HS-27A (cell line): Measurements from ENCODE around the gene KRTAP4-3.
"Not testable (repeated sequence)": the region's sequence is repeated elsewhere in the genome, so short reads cannot be mapped to it uniquely, and the experiment has no call there.

Experiments
- DNase-seq: peaks from one replicate; pipeline ENCODE4 v3.0.0-alpha.2; 2012; ENCODE audit warnings: low read depth, missing footprints

The KRTAP4-3 gene

DNA sequence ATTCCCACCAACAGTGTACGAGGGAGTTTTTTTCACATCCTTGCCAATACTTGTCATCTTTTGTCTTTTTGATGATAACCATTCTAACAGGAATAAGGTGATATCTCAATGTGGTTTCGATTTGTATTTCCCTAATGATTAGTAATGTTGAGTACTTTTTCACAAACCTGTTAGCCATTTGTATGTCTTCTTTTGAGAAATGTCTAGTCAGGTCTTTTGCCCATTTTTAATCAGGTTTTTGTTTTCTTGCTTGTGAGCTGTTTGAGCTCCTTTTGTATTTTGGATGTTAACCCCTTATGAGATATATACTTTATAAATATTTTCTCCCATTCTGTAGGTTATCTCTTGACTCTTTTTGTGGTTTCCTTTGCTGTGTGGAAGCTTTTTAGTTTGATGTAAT, 16.5 kb downstream of the KRTAP4-3 start:
- DNase-seq: no peak

DNA sequence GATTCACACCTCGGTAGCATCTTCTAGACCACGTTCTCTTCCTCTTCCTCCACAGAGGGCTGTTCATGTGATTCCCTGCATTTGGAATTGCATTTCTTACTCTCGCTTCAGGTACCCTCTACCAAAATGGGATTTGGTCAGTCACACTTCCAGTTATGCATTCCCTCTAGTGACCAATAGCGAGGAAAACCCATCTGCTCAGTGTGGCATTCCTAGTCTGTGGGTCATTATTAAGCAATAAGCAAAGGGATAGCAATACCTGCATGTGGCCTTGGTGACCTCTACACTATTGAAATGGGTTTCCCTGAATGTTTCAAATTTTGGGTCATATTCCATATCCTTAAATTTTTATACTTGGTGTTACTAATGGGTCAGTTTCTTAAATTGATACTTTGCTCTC, 18.0 kb downstream of the KRTAP4-3 start:
- DNase-seq: no peak

DNA sequence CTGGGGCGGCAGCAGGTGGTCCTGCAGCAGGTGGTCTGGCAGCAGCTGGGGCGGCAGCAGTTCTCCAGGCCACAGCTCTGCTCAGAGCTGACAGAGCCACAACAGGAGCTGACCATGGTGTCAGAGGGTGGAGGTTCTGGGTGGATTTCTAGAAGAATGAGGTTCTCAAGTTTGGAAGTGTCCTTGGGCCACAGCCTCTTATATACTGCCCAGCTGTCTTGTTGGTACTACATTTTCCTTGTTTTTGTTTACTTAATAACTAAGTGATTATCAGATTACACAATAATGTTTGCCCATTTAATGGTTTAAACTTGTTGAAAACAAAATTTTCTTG, 18.4 kb downstream of the KRTAP4-3 start, which contains the start of gene KRTAP4-5:
KRTAP4-5 (minus strand) TSS at position 174 of the 334 bp plus-strand sequence; CDS start at position 116, 58 bp downstream.
- no peak for DNase-seq

DNA sequence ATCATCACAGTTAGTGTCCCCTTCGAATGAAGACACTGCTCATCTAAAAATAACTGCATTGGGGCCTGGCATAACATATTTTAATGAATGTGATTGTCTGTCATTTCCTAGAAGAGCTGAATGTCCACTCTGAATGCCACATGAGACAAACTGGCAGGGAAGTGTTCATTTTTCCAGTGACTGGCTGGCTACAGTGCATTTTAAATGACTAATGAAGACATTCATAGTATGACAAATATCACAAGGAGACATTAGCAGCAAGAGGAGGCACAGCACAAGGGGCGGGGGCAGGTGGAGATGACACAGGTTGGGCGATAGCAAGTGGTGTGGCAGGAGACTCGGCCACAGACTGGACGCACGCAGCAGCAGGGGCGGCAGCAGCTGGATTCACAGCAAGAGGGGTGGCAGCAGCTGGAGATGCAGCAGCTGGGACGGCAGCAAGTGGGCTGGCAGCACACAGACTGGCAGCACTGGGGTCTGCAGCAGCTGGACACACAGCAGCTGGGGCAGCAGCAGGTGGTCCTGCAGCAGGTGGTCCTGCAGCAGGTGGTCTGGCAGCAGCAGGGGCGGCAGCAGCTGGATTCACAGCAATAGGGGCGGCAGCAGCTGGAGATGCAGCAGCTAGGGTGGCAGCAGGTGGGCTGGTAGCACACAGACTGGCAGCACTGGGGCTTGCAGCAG, 18.9 kb downstream of the KRTAP4-3 start:
- not testable (repeated sequence) for DNase-seq

DNA sequence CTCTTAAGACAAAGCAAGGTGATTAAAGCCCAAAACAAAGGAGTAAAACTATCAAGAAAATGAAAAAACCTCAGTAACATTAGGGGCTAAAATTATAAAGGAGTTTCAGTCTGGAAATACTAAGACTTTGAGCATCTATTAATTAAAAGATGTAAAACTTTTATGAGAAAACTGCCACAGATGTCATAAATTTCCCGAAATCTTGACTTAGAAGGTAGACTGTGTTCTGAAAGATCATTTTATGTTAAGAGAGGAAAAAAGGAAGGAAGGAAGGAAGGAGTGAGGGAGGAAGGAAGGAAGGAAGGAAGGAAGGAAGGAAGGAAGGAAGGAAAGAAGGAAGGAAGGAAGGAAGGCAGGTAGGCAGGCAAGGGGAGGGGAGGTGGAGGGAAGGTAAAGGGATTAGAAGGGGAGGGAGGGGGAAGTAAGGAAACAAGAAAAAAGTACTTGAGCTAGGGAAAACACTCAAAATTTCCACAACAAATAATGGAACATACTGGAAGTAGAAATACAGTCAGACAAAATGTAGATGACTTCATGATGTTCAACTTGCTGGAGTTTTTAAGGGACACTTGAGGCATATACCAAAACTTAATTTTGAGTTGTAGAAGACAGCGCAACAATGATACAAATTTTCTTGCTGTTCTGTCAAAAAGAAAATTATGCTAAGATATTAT, 20.4 kb downstream of the KRTAP4-3 start:
- DNase-seq: no peak

DNA sequence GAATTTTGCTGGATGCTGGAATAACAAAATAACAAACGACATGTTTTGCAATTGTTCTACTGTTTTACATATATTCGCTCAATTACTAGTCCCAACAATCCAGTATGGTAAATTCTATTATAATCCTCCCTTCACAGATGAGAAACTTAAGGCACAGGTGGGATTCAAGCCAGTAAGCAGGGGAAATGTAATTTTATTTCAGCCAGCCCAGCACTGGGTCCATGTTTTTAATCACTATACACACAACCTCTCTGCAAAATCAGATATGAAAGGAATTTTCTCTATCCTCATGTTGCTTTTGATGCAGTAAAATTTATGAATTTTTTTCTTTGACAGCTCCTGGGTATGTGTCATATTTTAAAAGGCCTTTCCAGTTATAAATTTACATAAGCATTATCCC, 22.8 kb downstream of the KRTAP4-3 start:
- DNase-seq: no peak

DNA sequence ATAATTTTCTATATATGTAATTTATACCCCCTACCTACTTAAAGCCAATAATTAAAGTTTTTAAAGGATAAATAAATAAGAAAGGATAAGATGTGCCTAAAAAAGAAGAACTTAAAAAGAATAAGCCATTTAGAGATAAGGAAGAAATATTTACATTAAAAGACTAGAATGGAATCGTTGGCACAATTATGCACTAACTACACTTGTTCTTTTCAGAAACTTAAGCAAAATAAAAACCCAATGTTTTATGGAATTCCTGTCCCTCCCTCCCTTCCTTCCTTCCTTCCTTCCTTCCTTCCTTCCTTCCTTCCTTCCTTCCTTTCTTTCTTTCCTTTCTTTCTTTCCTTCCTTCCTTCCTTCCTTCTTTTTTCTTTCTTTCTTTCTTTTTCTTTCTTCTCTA, 23.2 kb downstream of the KRTAP4-3 start:
- DNase-seq: no peak

DNA sequence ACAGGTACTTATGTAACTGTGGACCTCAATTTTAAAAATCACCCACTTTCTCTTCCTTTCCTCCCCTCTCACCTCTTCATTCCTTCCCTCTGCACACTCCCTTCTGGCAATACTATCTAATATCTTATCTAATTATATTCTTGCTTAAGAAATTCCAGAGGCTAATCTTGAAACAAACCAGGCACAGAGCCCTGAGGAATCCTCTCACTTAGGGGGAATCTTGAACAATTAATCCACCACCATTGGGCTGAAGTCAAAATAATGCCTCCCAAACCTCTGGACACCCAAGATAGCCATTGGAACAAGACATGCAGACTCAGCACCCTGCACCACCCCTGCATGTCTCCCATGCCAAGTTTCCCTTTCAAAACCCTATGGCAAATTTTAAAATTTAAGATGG, 26.7 kb downstream of the KRTAP4-3 start:
- DNase-seq: no peak

DNA sequence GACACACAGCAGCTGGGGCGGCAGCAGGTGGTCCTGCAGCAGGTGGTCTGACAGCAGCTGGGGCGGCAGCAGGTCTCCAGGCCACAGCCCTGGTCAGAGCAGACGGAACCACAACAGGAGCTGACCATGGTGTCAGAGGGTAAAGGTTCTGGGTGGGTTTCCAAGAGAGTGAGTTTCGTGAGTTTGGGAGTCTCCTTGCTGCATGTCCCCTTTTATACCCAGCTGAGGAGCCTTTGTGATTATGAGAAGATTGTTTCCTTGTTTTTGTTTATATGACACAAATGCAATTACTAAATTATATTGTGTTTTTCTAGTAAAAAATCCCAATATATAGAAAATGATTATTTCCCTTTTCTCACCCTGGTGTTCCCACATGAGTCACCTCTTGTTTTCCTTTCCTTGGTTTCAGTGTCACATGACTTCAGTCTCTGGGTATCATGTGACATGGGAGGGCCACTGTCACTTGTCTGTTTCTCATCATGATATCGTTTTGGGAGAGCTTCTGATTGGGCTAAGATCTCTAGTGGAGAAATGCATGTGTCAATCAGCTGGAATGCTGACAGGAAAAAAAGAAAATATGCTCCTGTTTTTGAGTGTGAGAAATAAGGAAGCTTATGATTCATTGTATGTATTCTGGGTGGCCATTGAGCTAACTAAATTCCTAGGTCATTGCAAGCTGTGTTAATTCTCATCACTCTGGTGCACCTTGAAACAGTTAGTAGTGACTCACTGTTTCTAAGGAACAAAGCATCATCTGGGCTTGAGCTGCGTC, 27.5 kb downstream of the KRTAP4-3 start, which contains the start of gene KRTAP4-6:
KRTAP4-6 (minus strand) TSS at position 185 of the 772 bp plus-strand sequence; CDS start at position 128, 57 bp downstream.
- DNase-seq: peak; percentile 64

DNA sequence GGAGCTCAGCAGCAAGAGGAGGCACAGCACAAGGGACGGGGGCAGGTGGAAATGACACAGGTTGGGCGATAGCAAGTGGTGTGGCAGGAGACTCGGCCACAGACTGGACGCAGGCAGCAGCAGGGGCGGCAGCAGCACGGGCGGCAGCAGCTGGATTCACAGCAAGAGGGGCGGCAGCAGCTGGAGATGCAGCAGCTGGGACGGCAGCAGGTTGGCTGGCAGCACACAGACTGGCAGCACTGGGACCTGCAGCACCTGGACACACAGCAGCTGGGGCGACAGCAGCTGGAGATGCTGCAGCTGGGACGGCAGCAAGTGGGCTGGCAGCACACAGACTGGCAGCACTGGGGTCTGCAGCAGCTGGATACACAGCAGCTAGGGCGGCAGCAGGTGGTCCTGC, 28.2 kb downstream of the KRTAP4-3 start:
- DNase-seq: not testable (repeated sequence)

DNA sequence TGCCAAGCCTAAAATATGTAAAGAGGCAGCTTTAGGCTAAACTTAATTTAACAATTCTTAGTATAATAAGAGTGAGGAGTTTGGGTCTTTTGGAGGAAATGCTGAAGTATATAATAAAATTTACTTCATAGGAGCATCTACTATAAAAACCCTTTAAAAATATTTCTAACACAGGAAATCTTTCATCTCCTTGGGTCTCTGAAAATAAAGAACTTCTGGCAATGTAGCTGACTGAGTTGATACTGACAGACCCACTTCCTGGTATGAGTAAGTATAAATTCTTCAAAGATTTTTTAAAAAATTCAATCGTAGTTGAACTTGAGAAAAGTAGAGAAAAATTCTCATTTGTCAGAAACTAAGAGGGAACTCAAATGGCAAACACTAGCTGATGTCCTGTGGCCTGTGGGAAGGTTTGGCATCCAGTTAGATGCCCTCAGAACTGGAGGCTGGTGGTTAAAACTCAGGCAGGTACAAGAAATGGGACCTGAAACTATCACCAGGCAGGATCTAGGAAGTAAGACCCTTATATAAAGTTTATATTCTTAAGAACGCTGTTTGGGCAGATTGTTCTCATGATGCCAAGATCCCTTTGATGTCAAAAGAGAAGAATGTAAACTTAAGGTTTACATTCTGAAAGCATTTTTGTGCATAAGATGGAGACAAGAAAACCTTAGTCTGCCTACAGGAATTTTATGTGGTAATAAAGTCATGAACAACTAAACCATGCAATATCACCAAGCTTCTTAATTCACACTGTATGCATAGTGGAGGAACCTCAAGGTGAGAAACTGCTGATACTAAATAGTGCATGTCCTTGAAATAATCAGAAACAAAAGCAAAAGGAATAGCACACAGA, 33.9 kb downstream of the KRTAP4-3 start:
- DNase-seq: no peak

DNA sequence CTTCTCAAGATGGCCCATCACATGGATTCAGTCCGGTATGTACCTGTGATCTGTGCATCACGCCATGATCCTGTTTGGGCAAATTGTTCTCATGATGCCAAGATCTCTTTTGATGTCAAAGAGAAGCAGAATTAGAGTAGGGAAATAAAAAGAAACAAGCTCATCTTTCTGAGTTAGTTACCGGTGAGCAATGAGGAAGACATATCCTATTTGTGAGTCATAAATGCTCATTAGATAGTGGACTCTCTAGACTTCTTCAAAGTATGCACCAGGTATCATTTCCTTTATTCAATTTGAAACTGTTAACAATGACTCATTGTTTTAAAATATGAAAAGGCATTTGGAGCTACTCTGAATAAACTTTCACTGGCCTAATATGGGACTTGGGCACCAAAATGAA, 36.0 kb downstream of the KRTAP4-3 start:
- no peak for DNase-seq

DNA sequence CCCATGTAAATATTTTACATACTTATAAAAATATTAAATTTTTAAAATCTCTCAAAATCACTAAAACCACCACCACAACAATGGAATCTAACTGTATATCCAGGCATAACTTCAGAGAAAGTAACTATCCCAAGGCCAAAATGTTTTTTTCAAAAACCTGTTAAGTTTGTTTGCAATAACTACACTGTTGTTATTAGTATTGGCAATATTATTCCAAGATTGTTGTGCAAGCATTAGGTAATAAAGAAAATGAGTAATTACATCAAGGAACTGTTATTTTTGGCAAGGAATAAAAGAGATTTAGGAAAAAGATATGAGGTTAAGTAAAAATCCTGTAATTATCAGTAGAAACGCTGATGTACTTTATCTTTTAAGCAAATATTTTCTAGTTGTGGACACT, 40.6 kb downstream of the KRTAP4-3 start:
- DNase-seq: no peak

DNA sequence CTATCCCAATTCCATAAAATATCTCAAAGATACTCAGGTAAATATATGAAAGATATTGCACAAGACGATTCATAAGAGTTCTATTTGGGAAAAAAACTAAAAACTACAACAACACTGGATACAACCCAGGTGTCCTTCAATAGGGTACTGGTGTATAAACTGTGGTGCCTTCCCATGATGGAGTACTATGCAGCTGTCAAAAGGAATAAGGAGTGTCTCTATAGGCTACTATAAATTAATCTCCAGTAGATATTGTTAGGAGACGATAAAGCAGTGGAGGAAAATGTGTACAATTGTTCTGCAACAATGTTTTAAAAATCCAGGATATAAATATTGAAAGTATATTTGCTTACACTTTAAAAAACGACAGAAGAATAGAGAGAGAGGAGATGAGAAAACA, 41.6 kb downstream of the KRTAP4-3 start:
- no peak for DNase-seq

DNA sequence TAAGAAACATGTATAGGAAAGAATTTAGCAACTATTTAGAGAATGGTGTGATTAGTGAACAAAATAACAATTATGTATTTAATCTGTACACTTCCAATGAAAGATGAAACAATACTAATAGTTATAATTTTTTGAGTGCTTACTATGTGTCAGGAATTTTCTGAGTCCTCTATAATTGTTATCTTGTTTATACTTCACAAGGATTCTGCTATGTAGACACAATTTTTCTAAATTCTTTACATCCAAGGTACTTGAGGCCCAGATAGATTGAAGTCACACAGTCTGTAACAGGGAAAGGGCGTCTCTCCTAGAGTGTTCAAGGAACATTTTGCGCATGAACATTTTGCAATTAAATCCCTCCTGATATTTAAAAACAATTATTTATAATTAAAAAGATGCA, 43.0 kb downstream of the KRTAP4-3 start:
- DNase-seq: no peak

DNA sequence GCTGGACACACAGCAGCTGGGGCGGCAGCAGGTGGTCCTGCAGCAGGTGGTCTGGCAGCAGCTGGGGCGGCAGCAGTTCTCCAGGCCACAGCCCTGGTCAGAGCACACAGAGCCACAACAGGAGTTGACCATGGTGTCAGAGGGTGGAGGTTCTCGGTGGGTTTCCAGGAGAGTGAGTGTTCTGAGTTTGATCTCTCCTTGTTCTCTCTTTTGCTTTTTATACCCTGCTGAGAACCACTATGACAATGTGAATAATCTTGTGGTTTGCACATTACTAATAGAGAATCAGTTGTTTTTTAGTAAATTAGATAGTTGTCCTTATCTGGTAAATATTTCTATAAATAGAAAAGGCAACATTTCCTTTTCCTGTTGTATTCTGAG, 44.0 kb downstream of the KRTAP4-3 start, which contains the start of gene KRTAP4-12:
KRTAP4-12 (minus strand) TSS at position 192 of the 381 bp plus-strand sequence; CDS start at position 132, 60 bp downstream.
- DNase-seq: not testable (repeated sequence)

DNA sequence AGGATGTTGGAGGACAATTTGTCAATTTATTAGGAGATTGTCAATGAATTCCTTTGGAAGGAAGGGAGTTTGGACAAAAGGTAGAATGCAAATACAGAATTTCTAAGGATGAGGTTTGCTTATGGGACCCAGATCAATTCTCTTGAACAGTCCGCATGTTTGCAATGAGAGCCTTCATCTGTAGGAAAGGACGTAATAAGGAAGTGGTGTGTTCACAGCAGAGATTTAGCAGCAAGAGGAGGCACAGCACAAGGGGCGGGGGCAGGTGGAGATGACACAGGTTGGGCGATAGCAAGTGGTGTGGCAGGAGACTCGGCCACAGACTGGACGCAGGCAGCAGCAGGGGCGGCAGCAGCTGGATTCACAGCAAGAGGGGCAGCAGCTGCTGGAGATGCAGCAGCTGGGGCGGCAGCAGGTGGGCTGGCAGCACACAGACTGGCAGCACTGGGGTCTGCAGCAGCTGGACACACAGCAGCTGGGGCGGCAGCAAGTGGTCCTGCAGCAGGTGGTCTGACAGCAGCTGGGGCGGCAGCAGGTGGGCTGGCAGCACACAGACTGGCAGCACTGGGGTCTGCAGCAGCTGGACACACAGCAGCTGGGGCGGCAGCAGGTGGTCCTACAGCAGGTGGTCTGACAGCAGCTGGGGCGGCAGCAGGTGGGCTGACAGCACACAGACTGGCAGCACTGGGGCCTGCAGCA, 44.6 kb downstream of the KRTAP4-3 start:
- not testable (repeated sequence) for DNase-seq

DNA sequence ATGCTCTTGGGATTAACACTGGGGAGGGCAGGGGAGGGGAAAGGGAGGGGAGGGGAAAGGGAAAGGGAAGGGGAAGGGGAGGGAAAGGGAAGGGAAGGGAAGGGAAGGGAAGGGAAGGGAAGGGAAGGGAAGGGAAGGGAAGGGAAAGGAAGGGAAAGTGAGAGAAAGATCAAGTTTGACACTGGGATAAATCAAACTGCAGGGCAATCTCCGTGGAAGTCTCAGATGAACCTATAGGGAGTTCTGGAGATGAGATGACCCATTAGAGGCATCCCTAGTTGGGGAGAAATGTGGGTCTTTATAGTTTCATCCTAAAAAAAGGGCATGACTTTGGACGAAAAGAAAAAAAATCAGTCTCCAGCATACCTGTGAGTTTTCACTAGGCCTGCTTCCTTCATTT, 46.3 kb downstream of the KRTAP4-3 start:
- no peak for DNase-seq

DNA sequence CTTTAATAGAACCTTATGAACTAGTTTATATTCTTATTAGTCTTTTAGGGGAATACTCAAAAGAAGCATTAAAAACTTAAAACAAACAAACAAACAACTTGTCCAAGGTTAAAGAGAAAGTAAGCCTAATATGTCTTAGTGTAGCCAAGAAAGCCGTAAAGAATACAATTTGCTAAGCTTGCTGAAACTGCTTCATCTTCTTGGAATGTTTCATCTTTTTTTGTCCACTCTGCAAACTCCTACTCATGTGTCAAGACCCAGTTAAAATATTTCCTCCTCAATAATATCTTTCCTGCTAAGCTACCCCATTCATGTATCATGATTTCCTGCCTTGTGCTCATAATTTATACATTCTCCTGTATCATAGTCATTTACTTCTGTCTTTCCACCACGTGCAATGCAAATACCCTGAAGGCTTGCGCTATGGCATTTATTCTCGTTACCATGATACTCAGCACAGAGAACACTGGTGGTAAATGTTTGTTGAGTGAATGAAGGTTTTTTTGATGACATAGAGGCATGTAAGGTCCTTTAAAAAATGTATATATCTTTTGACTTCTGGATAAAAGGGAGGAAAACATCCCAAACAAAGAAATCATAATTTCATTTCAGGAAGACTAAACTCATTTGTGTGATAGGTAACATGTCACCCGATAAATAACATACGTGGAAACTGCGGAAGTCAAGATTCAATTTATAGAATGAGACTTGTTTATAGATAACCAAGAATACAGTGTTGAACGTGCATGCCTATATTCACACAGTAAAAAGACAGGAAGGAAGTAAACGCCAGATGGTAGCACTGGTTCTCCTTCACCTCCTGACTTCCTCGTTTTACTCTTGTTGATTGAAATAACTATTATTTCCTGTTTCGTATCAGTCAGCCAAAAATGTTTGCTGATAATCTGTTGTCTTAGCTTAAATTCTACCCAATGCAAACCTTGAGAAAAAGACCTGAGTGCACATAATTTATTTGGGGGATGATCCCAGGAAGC, 48.0 kb downstream of the KRTAP4-3 start:
- DNase-seq: not testable (repeated sequence)

DNA sequence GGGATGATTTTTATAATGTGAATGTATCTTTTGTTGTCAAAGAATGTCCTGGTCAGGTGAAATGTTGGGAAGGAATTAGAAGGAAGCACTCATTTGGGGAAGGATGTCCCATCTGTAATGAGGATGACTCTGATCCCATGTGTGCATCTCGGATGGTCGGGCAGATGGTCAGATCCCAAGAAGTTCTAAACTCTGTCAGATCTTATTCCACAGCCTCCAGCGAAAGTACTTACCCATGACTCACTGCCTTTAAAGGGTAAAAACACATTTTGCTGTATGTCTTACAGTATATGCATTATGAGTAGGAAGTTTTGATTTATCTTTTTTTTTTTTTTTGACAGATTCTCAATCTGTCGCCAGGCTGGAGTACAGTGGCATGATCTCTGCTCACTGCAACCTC, 49.3 kb downstream of the KRTAP4-3 start:
- no peak for DNase-seq
